Mammary epithelial cell (primary cell): ENCODE measurements around the gene UCP2.

ENCODE experiments used
- EZH2 ChIP-seq: IDR thresholded peaks from 2 replicates; pipeline ENCODE4 v1.6.1; 2012; ENCODE audit warnings: low read length, inconsistent platforms, borderline replicate concordance
- TF ChIP-seq, protein P1 (sequence below), 2 donors: IDR thresholded peaks in 1 of 2; conservative IDR thresholded peaks in 1 of 2; 2 replicates each; pipeline ENCODE4 v1.5.1; 2011 to 2012; ENCODE audit warnings: inconsistent platforms in 2 of 2, low read length in 2 of 2, mild to moderate bottlenecking in 2 of 2, control low read depth in 1 of 2, low read depth in 1 of 2; ENCODE audit not compliant: insufficient read depth in 1 of 2; ENCODE audit errors: extremely low read depth in 1 of 2

DNA sequence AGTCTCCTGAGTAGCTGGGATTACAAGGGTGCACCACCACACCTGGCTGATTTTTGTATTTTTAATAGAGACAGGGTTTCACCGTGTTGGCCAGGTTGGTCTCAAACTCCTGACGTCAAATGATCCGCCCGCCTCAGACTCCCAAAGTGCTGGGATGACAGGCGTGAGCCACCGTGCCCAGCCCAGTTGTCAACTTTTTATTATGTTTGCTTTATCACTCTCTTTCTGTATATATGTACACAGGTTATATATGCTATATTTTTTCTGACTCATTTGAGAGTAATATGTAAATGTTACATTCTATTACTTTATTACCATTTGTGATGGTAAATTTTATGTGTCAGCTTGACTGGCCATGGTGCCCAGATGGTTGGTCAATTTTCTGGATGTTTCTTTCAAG lies 50.7 kb downstream of the UCP2 start:
- TF ChIP-seq, protein P1, sequence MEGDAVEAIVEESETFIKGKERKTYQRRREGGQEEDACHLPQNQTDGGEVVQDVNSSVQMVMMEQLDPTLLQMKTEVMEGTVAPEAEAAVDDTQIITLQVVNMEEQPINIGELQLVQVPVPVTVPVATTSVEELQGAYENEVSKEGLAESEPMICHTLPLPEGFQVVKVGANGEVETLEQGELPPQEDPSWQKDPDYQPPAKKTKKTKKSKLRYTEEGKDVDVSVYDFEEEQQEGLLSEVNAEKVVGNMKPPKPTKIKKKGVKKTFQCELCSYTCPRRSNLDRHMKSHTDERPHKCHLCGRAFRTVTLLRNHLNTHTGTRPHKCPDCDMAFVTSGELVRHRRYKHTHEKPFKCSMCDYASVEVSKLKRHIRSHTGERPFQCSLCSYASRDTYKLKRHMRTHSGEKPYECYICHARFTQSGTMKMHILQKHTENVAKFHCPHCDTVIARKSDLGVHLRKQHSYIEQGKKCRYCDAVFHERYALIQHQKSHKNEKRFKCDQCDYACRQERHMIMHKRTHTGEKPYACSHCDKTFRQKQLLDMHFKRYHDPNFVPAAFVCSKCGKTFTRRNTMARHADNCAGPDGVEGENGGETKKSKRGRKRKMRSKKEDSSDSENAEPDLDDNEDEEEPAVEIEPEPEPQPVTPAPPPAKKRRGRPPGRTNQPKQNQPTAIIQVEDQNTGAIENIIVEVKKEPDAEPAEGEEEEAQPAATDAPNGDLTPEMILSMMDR (conservative IDR thresholded peaks at IDR 0.05 in 1 of 2, IDR thresholded peaks at IDR 0.05 in 1 of 2; ENCODE audit: extremely low read depth in 1 of 2, insufficient read depth in 1 of 2, low read depth in 1 of 2, low read length in 2 of 2) = no peak
- no peak for TF ChIP-seq EZH2
